OCI-LY7 (cell line): ENCODE measurements around the gene LCMT1.

ENCODE experiments used
- EZH2phosphoT487 ChIP-seq: fragments of 200-600 bp; sonication (generic); IDR thresholded peaks from 2 replicates; pipeline ENCODE4 v1.6.1; 2018; ENCODE audit warnings: low read depth, borderline replicate concordance, mild to moderate bottlenecking, mixed run types, antibody characterized with exemption, low read length, moderate library complexity, mixed read lengths
- TF ChIP-seq, protein P1 (sequence below): fragments of 200-600 bp; sonication (generic); conservative IDR thresholded peaks from 2 replicates; pipeline ENCODE4 v1.5.1; 2014; ENCODE audit warnings: mild to moderate bottlenecking, antibody characterized with exemption, low read length, moderate library complexity, mixed read lengths

DNA sequence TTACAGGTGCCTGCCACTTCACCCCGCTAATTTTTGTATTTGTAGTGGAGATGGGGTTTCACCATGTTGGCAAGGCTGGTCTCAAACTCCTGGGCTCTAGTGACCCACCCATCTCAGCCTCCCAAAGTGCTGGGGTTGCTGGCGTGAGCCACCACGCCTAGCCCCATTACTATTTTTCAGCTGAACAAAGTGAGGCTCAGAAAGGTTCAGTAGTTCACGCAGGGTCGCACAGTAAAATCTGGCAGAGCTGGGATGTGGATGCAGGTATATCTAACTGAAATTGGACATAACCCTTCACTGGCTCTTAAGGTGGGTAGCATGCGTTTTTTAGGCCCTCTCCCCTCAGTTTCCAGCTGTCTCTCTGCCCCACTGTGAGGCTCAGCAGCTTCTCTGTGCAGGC is 112.4 kb downstream of the LCMT1 start:
- TF ChIP-seq, protein P1, sequence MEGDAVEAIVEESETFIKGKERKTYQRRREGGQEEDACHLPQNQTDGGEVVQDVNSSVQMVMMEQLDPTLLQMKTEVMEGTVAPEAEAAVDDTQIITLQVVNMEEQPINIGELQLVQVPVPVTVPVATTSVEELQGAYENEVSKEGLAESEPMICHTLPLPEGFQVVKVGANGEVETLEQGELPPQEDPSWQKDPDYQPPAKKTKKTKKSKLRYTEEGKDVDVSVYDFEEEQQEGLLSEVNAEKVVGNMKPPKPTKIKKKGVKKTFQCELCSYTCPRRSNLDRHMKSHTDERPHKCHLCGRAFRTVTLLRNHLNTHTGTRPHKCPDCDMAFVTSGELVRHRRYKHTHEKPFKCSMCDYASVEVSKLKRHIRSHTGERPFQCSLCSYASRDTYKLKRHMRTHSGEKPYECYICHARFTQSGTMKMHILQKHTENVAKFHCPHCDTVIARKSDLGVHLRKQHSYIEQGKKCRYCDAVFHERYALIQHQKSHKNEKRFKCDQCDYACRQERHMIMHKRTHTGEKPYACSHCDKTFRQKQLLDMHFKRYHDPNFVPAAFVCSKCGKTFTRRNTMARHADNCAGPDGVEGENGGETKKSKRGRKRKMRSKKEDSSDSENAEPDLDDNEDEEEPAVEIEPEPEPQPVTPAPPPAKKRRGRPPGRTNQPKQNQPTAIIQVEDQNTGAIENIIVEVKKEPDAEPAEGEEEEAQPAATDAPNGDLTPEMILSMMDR: no peak
- TF ChIP-seq EZH2phosphoT487: no peak
